Neural cell (in vitro differentiated cells): ENCODE results near the gene CLDN18. TPM values are rescaled to one million over a fixed set of nuclear protein-coding genes. Genes with fewer than 3 reads are reported as not detected.

Experiments used
- H2AFZ ChIP-seq: fragments of 200-600, 300-800 bp; sonication (generic), shearing (Covaris generic); 2 replicates; pipeline ENCODE4 v1.6.0; 2014; ENCODE audit warnings: low read depth, mild to moderate bottlenecking, antibody characterized with exemption, low read length, moderate library complexity
- H3F3A ChIP-seq: fragments of 200-600 bp; shearing (Covaris generic); 2 replicates; pipeline ENCODE4 v1.6.1; 2016; ENCODE audit warnings: mild to moderate bottlenecking, moderate library complexity, mixed read lengths, antibody characterized with exemption, low read length; ENCODE audit not compliant: insufficient read depth, poor library complexity, severe bottlenecking
- H3K27ac ChIP-seq: fragments of 200-600, 300-800 bp; sonication (generic), shearing (Covaris generic); 2 replicates; pipeline ENCODE4 v1.5.1; 2014; ENCODE audit warnings: mild to moderate bottlenecking, low read length, moderate library complexity
- H3K27me3 ChIP-seq: fragments of 300-800, 200-600 bp; sonication (generic), shearing (Covaris generic); 2 replicates; pipeline ENCODE4 v1.6.0; 2014; ENCODE audit warnings: mild to moderate bottlenecking, low read depth, low read length, moderate library complexity; ENCODE audit not compliant: insufficient read depth
- H3K36me3 ChIP-seq: fragments of 300-800, 200-600 bp; sonication (generic), shearing (Covaris generic); 2 replicates; pipeline ENCODE4 v1.5.1; 2014; ENCODE audit warnings: mild to moderate bottlenecking, antibody characterized with exemption, low read length, moderate library complexity; ENCODE audit not compliant: insufficient read depth
- H3K4me2 ChIP-seq: fragments of 300-800, 200-600 bp; sonication (generic), shearing (Covaris generic); 2 replicates; pipeline ENCODE4 v1.6.0; 2014; ENCODE audit warnings: mild to moderate bottlenecking, low read length
- H3K4me3 ChIP-seq: fragments of 300-800, 200-600 bp; sonication (generic), shearing (Covaris generic); 2 replicates; pipeline ENCODE4 v1.5.1; 2014; ENCODE audit warnings: mild to moderate bottlenecking, low read length, moderate library complexity
- H3K79me2 ChIP-seq: fragments of 200-600 bp; shearing (Covaris generic); replicated peaks from 2 replicates; pipeline ENCODE4 v1.6.0; 2014; ENCODE audit warnings: mild to moderate bottlenecking, low read length, moderate library complexity; ENCODE audit not compliant: insufficient read depth
- H3K9ac ChIP-seq: fragments of 300-800, 200-600 bp; sonication (generic), shearing (Covaris generic); 2 replicates; pipeline ENCODE4 v1.6.1; 2016; ENCODE audit warnings: mild to moderate bottlenecking, low read length, mixed read lengths
- H3K9me2 ChIP-seq: fragments of 200-600 bp; shearing (Covaris generic); 2 replicates; pipeline ENCODE4 v1.6.1; 2016; ENCODE audit warnings: mild to moderate bottlenecking, low read length, mixed read lengths; ENCODE audit not compliant: insufficient read depth
- H3K9me3 ChIP-seq: fragments of 200-600, 300-800 bp; sonication (generic), shearing (Covaris generic); 2 replicates; pipeline ENCODE4 v1.6.1; 2016; ENCODE audit warnings: mild to moderate bottlenecking, mixed run types, low read length, moderate library complexity, mixed read lengths
- H4K20me1 ChIP-seq: fragments of 200-600 bp; shearing (Covaris generic); 2 replicates; pipeline ENCODE4 v1.6.1; 2016; ENCODE audit warnings: mild to moderate bottlenecking, mixed run types; ENCODE audit not compliant: insufficient read depth
- EP300 ChIP-seq: fragments of 450-650 bp; conservative IDR thresholded peaks from 2 replicates; pipeline ENCODE4 v1.6.1; 2014; ENCODE audit warnings: antibody characterized with exemption, mild to moderate bottlenecking, moderate library complexity; ENCODE audit not compliant: poor library complexity, severe bottlenecking
- EZH2 ChIP-seq: fragments of 200-600, 300-800 bp; shearing (Covaris generic), sonication (generic); IDR thresholded peaks from 2 replicates; pipeline ENCODE4 v1.6.1; 2014; ENCODE audit warnings: antibody characterized with exemption, low read length, borderline replicate concordance, mild to moderate bottlenecking; ENCODE audit not compliant: insufficient read depth, poor library complexity, severe bottlenecking
- MXI1 ChIP-seq: fragments of 450-650 bp; conservative IDR thresholded peaks from 2 replicates; pipeline ENCODE4 v1.6.1; 2014; ENCODE audit warnings: antibody characterized with exemption, mild to moderate bottlenecking; ENCODE audit not compliant: poor library complexity, severe bottlenecking
- POLR2AphosphoS5 ChIP-seq: IDR thresholded peaks from 2 replicates; pipeline ENCODE4 v1.6.1; 2012
- RAD21 ChIP-seq: fragments of 450-650 bp; conservative IDR thresholded peaks from 2 replicates; pipeline ENCODE4 v1.6.1; 2014; ENCODE audit warnings: antibody characterized with exemption, mild to moderate bottlenecking, moderate library complexity
- SMC3 ChIP-seq: fragments of 450-650 bp; conservative IDR thresholded peaks from 2 replicates; pipeline ENCODE4 v1.6.1; 2014; ENCODE audit warnings: antibody characterized with exemption, mild to moderate bottlenecking, moderate library complexity; ENCODE audit not compliant: poor library complexity
- TAF1 ChIP-seq: IDR thresholded peaks from 2 replicates; pipeline ENCODE4 v1.6.1; 2012; ENCODE audit warnings: low read depth
- polyA plus RNA-seq: library from polyadenylated mRNA; depleted of rRNA; stranded (reverse); fragments of >200 nt; gene quantifications from 2 replicates; pipeline ENCODE4 v1.2.3, GENCODE V29; 2014
- TF ChIP-seq, protein P1 (sequence below): IDR thresholded peaks from 2 replicates; pipeline ENCODE4 v1.6.1; 2012; ENCODE audit warnings: borderline replicate concordance
- TF ChIP-seq, protein P2 (sequence below): fragments of 450-650 bp; IDR thresholded peaks from 2 replicates; pipeline ENCODE4 v1.5.1; 2014; ENCODE audit warnings: antibody characterized with exemption, mild to moderate bottlenecking, moderate library complexity; ENCODE audit not compliant: poor library complexity, severe bottlenecking

The CLDN18 gene
- polyA plus RNA-seq, 1 donor from 2014 or later = not detected

DNA sequence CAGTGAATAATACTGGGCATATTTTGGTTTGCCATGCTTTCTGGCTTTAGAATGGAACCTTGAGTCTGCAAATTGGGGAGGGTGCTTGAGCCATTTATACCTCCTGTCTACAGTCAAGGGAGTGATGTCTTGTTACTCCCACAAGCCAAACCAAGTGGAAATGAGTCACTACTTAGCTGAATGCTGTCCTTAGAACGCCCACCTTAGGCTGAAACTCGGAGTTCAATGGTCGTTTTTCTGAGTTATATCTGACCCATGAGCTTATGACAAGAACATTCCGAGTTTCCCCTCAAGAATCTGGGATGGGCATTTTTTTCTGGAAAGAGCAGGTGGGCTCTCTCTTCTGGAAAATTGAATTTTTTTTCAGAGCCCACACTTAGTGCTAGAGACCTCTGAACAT lies 17.4 kb upstream of the CLDN18 start:
- TF ChIP-seq POLR2AphosphoS5 (no peak), RAD21 (no peak), TAF1 (no peak)
- TF ChIP-seq, protein P1, sequence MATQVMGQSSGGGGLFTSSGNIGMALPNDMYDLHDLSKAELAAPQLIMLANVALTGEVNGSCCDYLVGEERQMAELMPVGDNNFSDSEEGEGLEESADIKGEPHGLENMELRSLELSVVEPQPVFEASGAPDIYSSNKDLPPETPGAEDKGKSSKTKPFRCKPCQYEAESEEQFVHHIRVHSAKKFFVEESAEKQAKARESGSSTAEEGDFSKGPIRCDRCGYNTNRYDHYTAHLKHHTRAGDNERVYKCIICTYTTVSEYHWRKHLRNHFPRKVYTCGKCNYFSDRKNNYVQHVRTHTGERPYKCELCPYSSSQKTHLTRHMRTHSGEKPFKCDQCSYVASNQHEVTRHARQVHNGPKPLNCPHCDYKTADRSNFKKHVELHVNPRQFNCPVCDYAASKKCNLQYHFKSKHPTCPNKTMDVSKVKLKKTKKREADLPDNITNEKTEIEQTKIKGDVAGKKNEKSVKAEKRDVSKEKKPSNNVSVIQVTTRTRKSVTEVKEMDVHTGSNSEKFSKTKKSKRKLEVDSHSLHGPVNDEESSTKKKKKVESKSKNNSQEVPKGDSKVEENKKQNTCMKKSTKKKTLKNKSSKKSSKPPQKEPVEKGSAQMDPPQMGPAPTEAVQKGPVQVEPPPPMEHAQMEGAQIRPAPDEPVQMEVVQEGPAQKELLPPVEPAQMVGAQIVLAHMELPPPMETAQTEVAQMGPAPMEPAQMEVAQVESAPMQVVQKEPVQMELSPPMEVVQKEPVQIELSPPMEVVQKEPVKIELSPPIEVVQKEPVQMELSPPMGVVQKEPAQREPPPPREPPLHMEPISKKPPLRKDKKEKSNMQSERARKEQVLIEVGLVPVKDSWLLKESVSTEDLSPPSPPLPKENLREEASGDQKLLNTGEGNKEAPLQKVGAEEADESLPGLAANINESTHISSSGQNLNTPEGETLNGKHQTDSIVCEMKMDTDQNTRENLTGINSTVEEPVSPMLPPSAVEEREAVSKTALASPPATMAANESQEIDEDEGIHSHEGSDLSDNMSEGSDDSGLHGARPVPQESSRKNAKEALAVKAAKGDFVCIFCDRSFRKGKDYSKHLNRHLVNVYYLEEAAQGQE = no peak
- TF ChIP-seq, protein P2, sequence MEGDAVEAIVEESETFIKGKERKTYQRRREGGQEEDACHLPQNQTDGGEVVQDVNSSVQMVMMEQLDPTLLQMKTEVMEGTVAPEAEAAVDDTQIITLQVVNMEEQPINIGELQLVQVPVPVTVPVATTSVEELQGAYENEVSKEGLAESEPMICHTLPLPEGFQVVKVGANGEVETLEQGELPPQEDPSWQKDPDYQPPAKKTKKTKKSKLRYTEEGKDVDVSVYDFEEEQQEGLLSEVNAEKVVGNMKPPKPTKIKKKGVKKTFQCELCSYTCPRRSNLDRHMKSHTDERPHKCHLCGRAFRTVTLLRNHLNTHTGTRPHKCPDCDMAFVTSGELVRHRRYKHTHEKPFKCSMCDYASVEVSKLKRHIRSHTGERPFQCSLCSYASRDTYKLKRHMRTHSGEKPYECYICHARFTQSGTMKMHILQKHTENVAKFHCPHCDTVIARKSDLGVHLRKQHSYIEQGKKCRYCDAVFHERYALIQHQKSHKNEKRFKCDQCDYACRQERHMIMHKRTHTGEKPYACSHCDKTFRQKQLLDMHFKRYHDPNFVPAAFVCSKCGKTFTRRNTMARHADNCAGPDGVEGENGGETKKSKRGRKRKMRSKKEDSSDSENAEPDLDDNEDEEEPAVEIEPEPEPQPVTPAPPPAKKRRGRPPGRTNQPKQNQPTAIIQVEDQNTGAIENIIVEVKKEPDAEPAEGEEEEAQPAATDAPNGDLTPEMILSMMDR = no peak
- Histone ChIP-seq H3K9me3 (peaks cover 5% of the 10 kb centered on the region), H3F3A (no peaks in the 10 kb centered on the region), H3K9ac (no peak overlapping the region), H3K79me2 (no peaks in the 10 kb centered on the region), H2AFZ (no peak overlapping the region), H3K27me3 (no peaks in the 10 kb centered on the region), H4K20me1 (no peaks in the 10 kb centered on the region), H3K4me3 (no peak overlapping the region), H3K27ac (no peak overlapping the region), H3K4me2 (no peak overlapping the region), H3K36me3 (no peaks in the 10 kb centered on the region), H3K9me2 (no peaks in the 10 kb centered on the region)

DNA sequence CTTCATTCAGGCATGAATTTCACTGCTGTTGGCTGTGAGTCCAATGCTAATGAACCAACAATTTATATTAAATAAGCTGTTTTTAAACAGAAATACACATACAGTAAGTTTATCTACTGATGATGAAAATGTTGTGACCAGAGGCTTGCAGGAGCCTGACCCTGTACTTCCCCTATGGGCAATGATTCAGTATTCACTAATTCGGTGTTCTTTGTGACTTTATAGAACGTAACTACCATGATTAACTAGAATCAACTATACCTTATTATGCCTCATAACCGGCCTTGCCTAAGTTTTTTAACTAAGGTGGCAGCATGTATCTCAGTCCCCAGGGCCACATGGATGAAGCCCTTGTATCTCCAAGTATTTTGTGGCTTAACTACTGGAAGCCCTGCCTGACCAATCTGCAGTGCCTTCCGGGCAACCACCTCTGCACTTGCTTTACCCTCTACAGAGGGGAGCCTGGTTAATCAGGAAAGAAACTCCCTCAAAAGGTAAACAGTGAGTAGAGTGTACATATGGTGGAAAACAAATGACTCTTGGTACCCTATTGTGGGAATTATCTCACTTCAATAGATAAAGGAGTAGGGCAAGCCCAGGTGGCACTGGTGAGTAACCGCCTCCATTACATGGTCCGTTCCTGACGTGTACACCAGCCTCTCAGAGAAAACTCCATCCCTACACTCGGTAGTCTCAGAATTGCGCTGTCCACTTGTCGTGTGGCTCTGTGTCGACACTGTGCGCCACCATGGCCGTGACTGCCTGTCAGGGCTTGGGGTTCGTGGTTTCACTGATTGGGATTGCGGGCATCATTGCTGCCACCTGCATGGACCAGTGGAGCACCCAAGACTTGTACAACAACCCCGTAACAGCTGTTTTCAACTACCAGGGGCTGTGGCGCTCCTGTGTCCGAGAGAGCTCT lies 11.6 kb upstream of the CLDN18 start:
- Histone ChIP-seq H3F3A (no peaks in the 10 kb centered on the region), H4K20me1 (no peaks in the 10 kb centered on the region), H3K27ac (no peak overlapping the region), H3K4me2 (no peak overlapping the region), H3K36me3 (no peaks in the 10 kb centered on the region), H2AFZ (no peak overlapping the region), H3K9me3 (peaks cover 5% of the 10 kb centered on the region), H3K4me3 (no peak overlapping the region), H3K9me2 (no peaks in the 10 kb centered on the region), H3K9ac (no peak overlapping the region), H3K27me3 (no peaks in the 10 kb centered on the region), H3K79me2 (no peaks in the 10 kb centered on the region)
- TF ChIP-seq SMC3 = no peak
- TF ChIP-seq MXI1 = no peak
- no peak for TF ChIP-seq EP300
- TF ChIP-seq, protein P2 = no peak
- TF ChIP-seq RAD21 = no peak
- TF ChIP-seq EZH2 = no peak
- TF ChIP-seq TAF1 = no peak
- TF ChIP-seq, protein P1 = no peak
- no peak for TF ChIP-seq POLR2AphosphoS5
